ENCODE measurements around the gene FIG4. TPM values are rescaled to one million over a fixed set of nuclear protein-coding genes. Genes with fewer than 3 reads are reported as not detected.
A peak's percentile ranks its signal among the peaks of the same experiment; 100 is the strongest.

Gene FIG4
- total RNA-seq, 4 donors from 2014 or later = 12.3 to 19.9 (median 17.1) TPM

DNA sequence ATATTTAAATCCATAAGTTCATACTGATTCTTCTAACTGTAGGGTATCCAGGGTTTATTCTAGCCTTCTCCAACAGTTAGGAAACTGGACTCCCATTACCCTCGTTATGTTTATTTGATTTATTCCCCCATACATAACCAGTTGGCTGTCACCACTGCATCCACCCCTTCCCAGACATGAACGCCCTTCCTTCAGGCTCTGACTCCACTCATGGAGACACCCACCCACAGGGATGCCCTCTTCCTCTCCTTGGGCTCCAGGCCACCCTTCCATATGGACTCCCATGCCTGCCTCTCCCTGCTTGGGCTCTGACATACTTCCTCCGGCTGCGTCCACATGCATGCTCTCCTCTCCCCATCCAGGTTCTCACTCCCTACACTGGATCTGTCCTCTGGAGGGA is 124.0 kb downstream of the FIG4 start:
- 95% methylated on average over 4 of the region's 4 CpGs for WGBS
- TF ChIP-seq POLR2A (IDR thresholded peaks at IDR 0.05; ENCODE audit: low read depth) (no peak), EP300 (IDR thresholded peaks at IDR 0.05) (no peak), POLR2AphosphoS5 (IDR thresholded peaks at IDR 0.05) (no peak)
- TF ChIP-seq, protein P1, sequence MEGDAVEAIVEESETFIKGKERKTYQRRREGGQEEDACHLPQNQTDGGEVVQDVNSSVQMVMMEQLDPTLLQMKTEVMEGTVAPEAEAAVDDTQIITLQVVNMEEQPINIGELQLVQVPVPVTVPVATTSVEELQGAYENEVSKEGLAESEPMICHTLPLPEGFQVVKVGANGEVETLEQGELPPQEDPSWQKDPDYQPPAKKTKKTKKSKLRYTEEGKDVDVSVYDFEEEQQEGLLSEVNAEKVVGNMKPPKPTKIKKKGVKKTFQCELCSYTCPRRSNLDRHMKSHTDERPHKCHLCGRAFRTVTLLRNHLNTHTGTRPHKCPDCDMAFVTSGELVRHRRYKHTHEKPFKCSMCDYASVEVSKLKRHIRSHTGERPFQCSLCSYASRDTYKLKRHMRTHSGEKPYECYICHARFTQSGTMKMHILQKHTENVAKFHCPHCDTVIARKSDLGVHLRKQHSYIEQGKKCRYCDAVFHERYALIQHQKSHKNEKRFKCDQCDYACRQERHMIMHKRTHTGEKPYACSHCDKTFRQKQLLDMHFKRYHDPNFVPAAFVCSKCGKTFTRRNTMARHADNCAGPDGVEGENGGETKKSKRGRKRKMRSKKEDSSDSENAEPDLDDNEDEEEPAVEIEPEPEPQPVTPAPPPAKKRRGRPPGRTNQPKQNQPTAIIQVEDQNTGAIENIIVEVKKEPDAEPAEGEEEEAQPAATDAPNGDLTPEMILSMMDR (IDR thresholded peaks at IDR 0.05) = no peak
- no peaks in the 10 kb centered on the region for H3K9me3 ChIP-seq
- no peaks in the 10 kb centered on the region for H3K4me1 ChIP-seq
- intact Hi-C loops (cut with DNase I) = no loop called here
- DNase-seq (ENCODE audit: extremely low spot score) = no peak
- H3K27me3 ChIP-seq = no peaks in the 10 kb centered on the region
- H3K4me3 ChIP-seq = no peak overlapping the region
- H3K36me3 ChIP-seq = peaks cover 0 to 20% (median 3%) of the 10 kb centered on the region in 4 donors
- H3K27ac ChIP-seq (replicated peaks in 1 of 4) = no peak overlapping the region

- Histone ChIP-seq H3K9me3 (no peaks in the 10 kb centered on the region), H3K4me3 (no peak overlapping the region), H3K4me1 (no peaks in the 10 kb centered on the region), H3K27ac (replicated peaks in 1 of 4) (no peak overlapping the region), H3K27me3 (no peaks in the 10 kb centered on the region), H3K36me3 (peaks cover 0 to 20% (median 3%) of the 10 kb centered on the region in 4 donors)
- intact Hi-C loops (cut with DNase I) = no loop called here
- 77% methylated on average over 14 of the region's 14 CpGs for WGBS
- TF ChIP-seq, protein P1 (IDR thresholded peaks at IDR 0.05) = no peak
- TF ChIP-seq EP300 (IDR thresholded peaks at IDR 0.05) = no peak
- peak; percentile 75 for DNase-seq (ENCODE audit: extremely low spot score)
Measured at GRCh38 chr6:109816452-109817374, 125.6 kb downstream of the FIG4 start.

DNA sequence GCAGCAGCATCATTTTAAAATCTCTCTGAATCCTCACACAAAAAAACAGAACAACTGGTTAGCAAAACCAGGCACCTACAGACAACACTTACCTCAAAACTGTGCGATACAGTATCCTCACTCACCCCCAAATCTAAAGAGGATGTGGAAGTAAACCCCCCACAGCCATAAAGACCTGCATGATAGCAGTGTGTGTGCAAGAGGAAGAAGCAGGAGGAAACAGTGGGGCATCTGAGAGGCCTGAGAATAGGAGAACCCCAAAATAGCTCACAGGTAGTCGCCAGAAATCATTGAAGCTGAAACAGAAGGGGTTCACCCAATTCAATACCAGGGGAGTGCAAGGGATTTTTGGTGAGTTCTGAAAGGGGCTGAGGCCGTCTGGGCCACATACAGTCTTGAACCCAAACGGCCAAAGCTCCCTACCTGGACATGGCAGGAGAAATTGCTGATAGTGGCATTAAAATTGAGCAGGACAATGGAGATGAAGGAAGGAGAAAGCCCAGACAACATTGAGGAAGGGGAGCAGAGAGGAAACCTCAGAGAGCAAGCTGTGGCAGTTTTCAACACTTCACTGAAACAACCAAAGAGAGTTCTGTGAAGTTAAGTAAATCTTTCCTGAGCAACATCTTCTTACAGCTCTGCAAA is 129.7 kb downstream of the FIG4 start:
- TF ChIP-seq, protein P1 (IDR thresholded peaks at IDR 0.05) = no peak
- TF ChIP-seq POLR2AphosphoS5 (IDR thresholded peaks at IDR 0.05) (no peak), EP300 (IDR thresholded peaks at IDR 0.05) (no peak), POLR2A (IDR thresholded peaks at IDR 0.05; ENCODE audit: low read depth) (no peak)
- intact Hi-C loops (cut with DNase I) = no loop called here
- H3K9me3 ChIP-seq = no peaks in the 10 kb centered on the region
- WGBS = 88% methylated on average over 4 of the region's 4 CpGs
- H3K4me1 ChIP-seq = no peaks in the 10 kb centered on the region
- no peak overlapping the region for H3K4me3 ChIP-seq
- DNase-seq (ENCODE audit: extremely low spot score) = no peak
- H3K27me3 ChIP-seq = no peaks in the 10 kb centered on the region
- no peak overlapping the region for H3K27ac ChIP-seq (replicated peaks in 1 of 4)
- peaks cover 12 to 26% (median 13%) of the 10 kb centered on the region in 4 donors for H3K36me3 ChIP-seq

DNA sequence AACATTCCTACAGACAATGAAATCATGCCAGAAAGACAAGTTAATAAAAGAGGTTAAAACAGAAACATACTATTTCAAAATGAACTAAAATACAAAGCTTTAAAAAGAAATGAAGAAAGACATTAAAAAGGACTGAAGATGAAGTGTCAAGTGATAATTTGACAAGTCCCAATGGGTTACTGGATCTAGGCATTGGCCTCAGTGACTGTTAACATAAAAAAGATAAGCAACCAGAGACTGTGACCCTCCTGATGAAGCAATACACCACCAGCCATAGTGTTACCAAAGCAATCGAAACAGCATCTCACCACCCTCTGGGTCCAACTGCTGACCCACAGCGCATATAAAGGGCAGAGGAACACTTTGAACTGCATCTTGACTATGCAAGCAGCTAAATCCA is 130.3 kb downstream of the FIG4 start:
- 81% methylated on average over 2 of the region's 2 CpGs for WGBS
- TF ChIP-seq EP300 (IDR thresholded peaks at IDR 0.05) (no peak), POLR2A (IDR thresholded peaks at IDR 0.05; ENCODE audit: low read depth) (no peak), POLR2AphosphoS5 (IDR thresholded peaks at IDR 0.05) (no peak)
- TF ChIP-seq, protein P1 (IDR thresholded peaks at IDR 0.05) = no peak
- intact Hi-C loops (cut with DNase I) = no loop called here
- Histone ChIP-seq H3K4me1 (no peaks in the 10 kb centered on the region), H3K9me3 (no peaks in the 10 kb centered on the region), H3K4me3 (no peak overlapping the region), H3K27me3 (no peaks in the 10 kb centered on the region), H3K27ac (replicated peaks in 1 of 4) (no peak overlapping the region), H3K36me3 (peaks cover 18 to 32% (median 19%) of the 10 kb centered on the region in 4 donors)
- DNase-seq (ENCODE audit: extremely low spot score) = no peak
